Smooth muscle cell (in vitro differentiated cells): ENCODE results near the gene CARNS1. TPM values are rescaled to one million over a fixed set of nuclear protein-coding genes. Genes with fewer than 3 reads are reported as not detected.
A peak's percentile ranks its signal among the peaks of the same experiment; 100 is the strongest.

Experiments used
- DNase-seq: peaks from one replicate; lab custom pipeline; 2025; ENCODE audit not compliant: unreplicated experiment; lab: John Stamatoyannopoulos, UW
- H2AFZ ChIP-seq: fragments of 200-600 bp; sonication (generic); 2 replicates; pipeline ENCODE4 v1.6.0; 2016; ENCODE audit warnings: antibody characterized with exemption, low read depth, mild to moderate bottlenecking
- H3F3A ChIP-seq: fragments of 200-600 bp; sonication (generic); 2 replicates; pipeline ENCODE4 v1.6.0; 2017; ENCODE audit warnings: antibody characterized with exemption, low read depth
- H3K27ac ChIP-seq: fragments of 200-600 bp; sonication (generic); 2 replicates; pipeline ENCODE4 v1.5.1; 2016; ENCODE audit warnings: low read depth, mild to moderate bottlenecking
- H3K27me3 ChIP-seq: fragments of 200-600 bp; sonication (generic); 2 replicates; pipeline ENCODE4 v1.6.1; 2016; ENCODE audit warnings: low read depth, mild to moderate bottlenecking
- H3K36me3 ChIP-seq: fragments of 200-600 bp; sonication (generic); 2 replicates; pipeline ENCODE4 v1.5.1; 2016; ENCODE audit warnings: low read depth
- H3K4me1 ChIP-seq: fragments of 200-600 bp; sonication (generic); 2 replicates; pipeline ENCODE4 v1.5.1; 2016; ENCODE audit warnings: low read depth
- H3K4me2 ChIP-seq: fragments of 200-600 bp; sonication (generic); 2 replicates; pipeline ENCODE4 v1.6.0; 2016; ENCODE audit warnings: mild to moderate bottlenecking
- H3K4me3 ChIP-seq: fragments of 200-600 bp; sonication (generic); 2 replicates; pipeline ENCODE4 v1.5.1; 2016; ENCODE audit warnings: mild to moderate bottlenecking
- H3K79me2 ChIP-seq: fragments of 200-600 bp; sonication (generic); 2 replicates; pipeline ENCODE4 v1.6.0; 2016; ENCODE audit warnings: low read depth, mild to moderate bottlenecking
- H3K9ac ChIP-seq: fragments of 200-600 bp; sonication (generic); 2 replicates; pipeline ENCODE4 v1.6.0; 2016; ENCODE audit warnings: low read depth
- H3K9me3 ChIP-seq: fragments of 200-600 bp; sonication (generic); replicated peaks from 2 replicates; pipeline ENCODE4 v1.5.1; 2016; ENCODE audit warnings: low read depth
- H4K20me1 ChIP-seq: fragments of 200-600 bp; sonication (generic); 2 replicates; pipeline ENCODE4 v1.6.0; 2016; ENCODE audit warnings: low read depth
- CTCF ChIP-seq: fragments of 200-600 bp; sonication (generic); IDR thresholded peaks from 2 replicates; pipeline ENCODE4 v1.5.1; 2017; ENCODE audit warnings: borderline replicate concordance, mild to moderate bottlenecking, antibody characterized with exemption; ENCODE audit not compliant: insufficient read depth, poor library complexity, severe bottlenecking
- WGBS: methylation state at CpG from one replicate; pipeline ENCODE4 v1.1.7; 2016; ENCODE audit warnings: low lambda C conversion rate; 5-methylcytosine and 5-hydroxymethylcytosine counted together
- polyA plus RNA-seq: library from polyadenylated mRNA; unstranded; fragments of >200 nt; fragmentation: Nextera tagmentation; extraction: Ambion mirVana; gene quantifications from 2 replicates; pipeline ENCODE4 v1.2.1, GENCODE V29; 2016
- total RNA-seq: library from RNA; depleted of rRNA; stranded (reverse); fragments of >200 nt; gene quantifications from 2 replicates; pipeline ENCODE4 v1.2.3, GENCODE V29; 2014

The CARNS1 gene
- total and polyA plus RNA-seq, 2 experiments from 2014 or later, result 0.36 to 1.7 TPM

- Histone ChIP-seq H3K9me3 (no peaks in the 10 kb centered on the region), H3K79me2 (no peaks in the 10 kb centered on the region), H3K4me1 (peaks cover 17% of the 10 kb centered on the region), H3K4me2 (no peak overlapping the region), H2AFZ (no peak overlapping the region), H3K9ac (no peak overlapping the region), H3F3A (no peaks in the 10 kb centered on the region), H3K36me3 (no peaks in the 10 kb centered on the region), H3K4me3 (peak overlapping the region; percentile 16), H4K20me1 (peaks cover 75% of the 10 kb centered on the region), H3K27me3 (no peaks in the 10 kb centered on the region), H3K27ac (no peak overlapping the region)
- 89% methylated on average over 18 of the region's 25 CpGs for WGBS
- no peak for TF ChIP-seq CTCF
- no peak for DNase-seq
These were observed 48.3 kb upstream of the CARNS1 start for GRCh38 chr11:67366961-67367760.

GRCh38 chr11:67367761-67368227 lies 47.7 kb upstream of the CARNS1 start:
- no peak for DNase-seq
- H2AFZ ChIP-seq, result no peak overlapping the region
- TF ChIP-seq CTCF, result no peak
- no peaks in the 10 kb centered on the region for H3K79me2 ChIP-seq
- no peaks in the 10 kb centered on the region for H3K27me3 ChIP-seq
- no peaks in the 10 kb centered on the region for H3K36me3 ChIP-seq
- H3K4me1 ChIP-seq, result peaks cover 18% of the 10 kb centered on the region
- H3K9me3 ChIP-seq, result no peaks in the 10 kb centered on the region
- no peak overlapping the region for H3K27ac ChIP-seq
- H3K4me3 ChIP-seq, result no peak overlapping the region
- WGBS, result 90% methylated on average over 6 of the region's 7 CpGs
- no peak overlapping the region for H3K9ac ChIP-seq
- no peaks in the 10 kb centered on the region for H3F3A ChIP-seq
- H3K4me2 ChIP-seq, result no peak overlapping the region
- peaks cover 71% of the 10 kb centered on the region for H4K20me1 ChIP-seq

GRCh38 chr11:67368621-67369020 lies 46.9 kb upstream of the CARNS1 start:
- no peaks in the 10 kb centered on the region for H3K27me3 ChIP-seq
- H2AFZ ChIP-seq, result no peak overlapping the region
- H3K27ac ChIP-seq, result no peak overlapping the region
- no peaks in the 10 kb centered on the region for H3K36me3 ChIP-seq
- H3K4me3 ChIP-seq, result no peak overlapping the region
- H3K9me3 ChIP-seq, result no peaks in the 10 kb centered on the region
- no peak for TF ChIP-seq CTCF
- H3K4me1 ChIP-seq, result peaks cover 18% of the 10 kb centered on the region
- H3F3A ChIP-seq, result no peaks in the 10 kb centered on the region
- no peak for DNase-seq
- no peak overlapping the region for H3K4me2 ChIP-seq
- H3K79me2 ChIP-seq, result peaks cover 3% of the 10 kb centered on the region
- peaks cover 69% of the 10 kb centered on the region for H4K20me1 ChIP-seq
- 87% methylated on average over 3 of the region's 3 CpGs for WGBS
- H3K9ac ChIP-seq, result no peak overlapping the region
